HG03521 (cell line): Measurements from ENCODE around the gene GALNT16.
"Not testable (repeated sequence)": the region's sequence is repeated elsewhere in the genome, so short reads cannot be mapped to it uniquely, and the experiment has no call there.

Experiments used
- ATAC-seq: cut with Tn5 transposase; IDR thresholded peaks from one replicate; pipeline ENCODE4 v1.9.1; 2021; ENCODE audit warnings: mild to moderate bottlenecking, moderate library complexity; ENCODE audit not compliant: unreplicated experiment

The GALNT16 gene

DNA sequence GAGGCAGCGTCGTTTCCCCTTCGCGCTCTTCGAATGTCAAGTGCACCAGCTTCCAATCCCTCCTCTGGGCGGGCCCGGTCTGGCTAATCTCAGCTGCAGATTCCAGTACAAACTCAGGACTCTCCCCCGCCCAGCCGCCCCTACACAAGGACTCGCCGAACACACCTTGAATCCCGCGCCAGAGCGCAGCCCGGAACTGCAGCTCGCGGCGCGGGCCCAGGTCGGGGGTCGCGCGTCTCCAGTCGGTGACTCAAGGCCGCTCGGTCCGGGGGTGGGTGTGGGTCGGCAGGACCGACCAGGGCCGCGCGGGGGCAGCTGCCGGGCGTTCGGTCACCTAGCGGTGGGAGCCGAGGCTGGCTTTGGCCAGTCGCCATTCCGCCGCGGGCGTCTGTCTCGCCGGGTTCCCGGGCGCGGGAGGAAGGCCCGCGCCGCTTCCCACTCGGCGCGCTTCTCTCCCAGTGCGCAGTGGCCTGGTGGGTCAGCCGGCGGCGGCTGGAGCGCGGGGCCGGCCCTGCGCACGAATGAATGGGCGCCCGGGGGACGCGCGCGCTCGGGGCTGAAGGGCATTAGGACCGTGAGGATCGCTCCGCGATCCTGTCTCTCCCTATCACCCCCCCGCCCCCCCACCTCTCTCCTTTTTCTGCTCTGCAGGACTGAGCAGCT lies at the start of gene GALNT16:
TSS of gene GALNT16 (plus strand) at position 632 of the 663 bp plus-strand sequence. CDS start 133 bp downstream, outside the sequence.
- no peak for ATAC-seq

GRCh38 chr14:69214393-69214792 lies 45.6 kb upstream of the GALNT16 start:
- ATAC-seq, result no peak

GRCh38 chr14:69217663-69218062 lies 42.3 kb upstream of the GALNT16 start:
- not testable (repeated sequence) for ATAC-seq

DNA sequence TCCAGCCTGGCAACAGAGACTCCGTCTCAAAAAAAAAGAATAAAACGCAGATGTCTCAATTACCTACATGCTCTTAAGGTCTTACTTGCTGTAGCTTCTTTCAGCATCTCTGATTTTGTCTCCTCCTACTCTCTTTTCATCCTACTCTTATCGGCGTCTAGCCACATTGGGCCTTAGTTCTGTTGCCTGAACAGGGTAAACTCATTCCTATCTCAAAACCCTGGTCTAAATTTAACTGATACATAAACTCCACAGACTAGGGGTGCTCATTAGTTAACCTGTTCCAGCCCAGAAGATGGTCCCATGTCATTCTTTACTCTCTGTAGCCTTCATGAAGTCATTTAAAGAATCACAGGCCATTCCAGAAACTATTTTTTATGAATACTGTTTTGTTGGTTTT lies 35.0 kb upstream of the GALNT16 start:
- no peak for ATAC-seq

DNA sequence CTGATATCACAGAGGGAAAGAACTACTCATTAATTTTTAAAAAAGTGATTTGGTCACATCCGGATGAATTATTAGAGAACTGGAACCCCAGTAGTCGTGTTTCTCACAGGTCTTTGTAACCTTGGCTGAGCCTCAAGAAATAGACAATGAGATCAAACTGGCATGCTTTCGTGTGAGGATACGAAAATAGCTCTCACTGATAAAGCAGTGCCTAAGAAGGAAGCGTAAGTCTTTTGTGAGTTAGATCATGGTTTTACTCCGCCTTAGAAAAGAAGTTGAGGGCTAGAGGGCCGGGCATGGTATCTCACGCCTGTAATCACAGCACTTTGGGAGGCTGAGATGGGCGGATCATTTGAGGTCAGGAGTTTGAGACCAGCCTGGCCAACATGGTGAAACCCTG lies 33.8 kb upstream of the GALNT16 start:
- no peak for ATAC-seq

- no peak for ATAC-seq
Observed at GRCh38 chr14:69226736-69227135, 33.2 kb upstream of the GALNT16 start.

GRCh38 chr14:69231486-69231885 lies 28.5 kb upstream of the GALNT16 start:
- no peak for ATAC-seq

DNA sequence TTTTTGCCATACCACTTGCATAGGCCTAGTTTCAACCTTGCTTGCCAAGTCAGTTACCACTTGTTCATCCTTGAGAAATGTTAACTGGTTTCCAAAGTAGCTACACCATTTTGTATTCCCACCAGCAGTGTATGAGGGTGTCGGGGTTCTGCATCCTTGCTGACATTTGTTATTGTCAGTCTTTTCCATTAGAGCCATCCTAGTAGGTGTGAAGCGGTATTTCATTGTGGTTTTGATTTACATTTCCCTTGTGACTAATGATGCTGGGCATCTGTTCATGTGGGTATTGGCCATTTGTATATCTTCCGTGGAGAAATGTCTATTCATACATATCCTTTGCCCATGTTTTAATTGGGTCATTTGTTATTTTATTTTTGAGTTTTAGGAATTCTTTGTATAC lies 27.6 kb upstream of the GALNT16 start:
- no peak for ATAC-seq

DNA sequence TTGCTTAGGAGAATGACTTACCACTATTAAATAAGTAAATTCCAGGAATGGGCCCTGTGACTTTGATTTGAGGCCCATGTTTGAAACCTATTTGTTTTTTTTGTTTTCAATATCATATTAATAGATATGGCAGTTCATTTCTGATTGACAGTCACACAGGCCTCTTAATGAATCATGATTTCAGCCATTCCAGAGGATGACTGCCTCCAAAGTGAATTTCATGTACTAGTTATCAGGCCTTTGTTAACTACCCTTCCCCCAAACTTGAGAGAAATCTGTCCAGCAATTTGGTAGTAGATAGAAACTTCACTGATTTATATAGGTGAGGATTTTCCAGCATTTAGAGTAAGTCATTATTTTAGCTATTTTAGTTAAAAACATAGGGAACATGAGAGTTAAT lies 25.9 kb upstream of the GALNT16 start:
- ATAC-seq, result no peak

DNA sequence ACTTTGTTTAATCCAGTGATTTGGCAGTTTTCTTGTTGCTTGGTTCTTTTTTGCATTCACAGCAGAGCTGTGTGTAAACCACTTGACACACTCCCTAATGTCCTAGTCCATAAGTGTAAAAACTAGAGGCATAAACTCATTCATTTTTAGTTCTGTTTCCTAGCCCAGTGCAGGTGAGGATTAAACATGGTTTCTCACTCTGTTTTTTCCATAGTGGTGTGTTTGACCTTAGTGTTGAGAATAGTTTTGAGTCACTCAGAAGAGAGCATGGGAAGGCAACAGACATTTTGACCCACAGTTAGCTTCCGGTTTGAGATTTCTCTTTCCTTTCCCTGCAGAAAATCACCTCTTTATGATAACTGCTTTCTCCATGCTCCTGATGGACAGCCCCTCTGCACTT lies 24.2 kb upstream of the GALNT16 start:
- ATAC-seq, result no peak

GRCh38 chr14:69237142-69237541 lies 22.8 kb upstream of the GALNT16 start:
- ATAC-seq, result no peak

- ATAC-seq, result no peak
Observed at GRCh38 chr14:69237584-69237983, 22.4 kb upstream of the GALNT16 start.

DNA sequence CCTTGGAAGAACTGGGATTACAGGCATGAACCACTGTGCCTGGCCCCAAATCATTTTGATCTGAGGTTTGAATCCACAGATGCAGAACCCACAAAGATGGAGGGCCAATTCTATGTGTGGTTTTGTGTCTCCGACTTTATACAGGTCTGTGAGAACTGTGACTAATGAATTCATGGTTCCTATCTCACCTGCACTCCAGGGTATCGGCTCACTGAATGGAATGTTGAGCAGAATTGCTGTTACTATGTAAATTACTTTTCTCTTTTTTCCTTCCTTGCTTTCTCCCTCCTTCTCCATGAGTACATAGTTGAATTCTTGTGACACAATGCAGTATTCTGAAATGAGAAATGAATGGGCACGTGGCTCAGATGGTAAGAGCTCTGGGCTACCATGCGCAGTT lies 21.1 kb upstream of the GALNT16 start:
- ATAC-seq, result no peak

DNA sequence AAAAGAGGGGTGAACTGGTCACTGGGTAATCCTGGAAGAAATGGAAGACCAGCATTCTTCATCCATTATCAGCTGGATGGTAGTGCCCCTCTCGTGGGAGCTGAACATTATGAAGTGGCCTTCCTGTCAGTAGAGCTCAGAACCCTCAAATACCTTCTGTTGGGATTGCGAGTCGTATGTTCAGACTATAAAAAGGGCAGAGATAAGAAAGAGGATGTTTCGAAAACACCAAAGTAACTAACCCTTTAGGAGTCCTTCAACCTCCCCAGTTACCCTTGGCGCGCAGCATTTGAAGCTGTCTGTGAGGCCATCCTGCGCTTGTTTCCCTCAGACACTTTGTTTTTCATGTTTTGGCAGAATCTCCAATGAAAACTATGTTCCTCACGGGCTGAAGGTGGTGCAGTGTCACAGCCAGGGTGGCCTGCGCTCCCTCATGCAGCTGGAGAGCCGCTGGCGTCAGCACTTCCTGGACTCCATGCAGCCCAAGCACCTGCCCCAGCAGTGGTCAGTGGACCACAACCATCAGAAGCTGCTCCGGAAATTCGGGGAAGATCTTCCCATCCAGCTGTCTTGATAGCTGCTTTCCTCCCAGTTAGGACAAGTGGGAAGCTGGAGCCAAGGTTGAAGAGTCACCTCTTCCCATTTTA lies 19.3 kb upstream of the GALNT16 start:
- ATAC-seq, result no peak

DNA sequence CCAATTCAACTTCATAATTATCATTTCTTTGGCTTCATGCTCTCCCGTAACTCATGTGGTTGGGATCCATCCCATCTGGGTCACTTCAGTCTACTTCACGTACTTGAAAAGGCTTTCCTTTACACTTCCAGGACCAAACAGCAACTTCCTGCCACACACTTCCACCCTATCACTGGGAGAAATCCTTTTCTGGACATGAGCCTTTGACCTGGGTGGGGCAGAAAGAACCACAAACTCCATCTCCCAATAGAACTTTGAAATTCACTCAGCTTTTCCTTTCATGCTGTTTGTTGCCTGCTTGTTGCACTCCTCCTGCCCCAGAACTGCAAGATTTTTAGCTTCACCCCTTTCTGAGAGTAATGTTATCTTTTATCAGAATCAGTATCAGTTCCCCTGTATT lies 18.4 kb upstream of the GALNT16 start:
- no peak for ATAC-seq

GRCh38 chr14:69242311-69243224 lies 17.4 kb upstream of the GALNT16 start:
- no peak for ATAC-seq

- ATAC-seq, result no peak
Observed at GRCh38 chr14:69244946-69245345, 15.0 kb upstream of the GALNT16 start.

DNA sequence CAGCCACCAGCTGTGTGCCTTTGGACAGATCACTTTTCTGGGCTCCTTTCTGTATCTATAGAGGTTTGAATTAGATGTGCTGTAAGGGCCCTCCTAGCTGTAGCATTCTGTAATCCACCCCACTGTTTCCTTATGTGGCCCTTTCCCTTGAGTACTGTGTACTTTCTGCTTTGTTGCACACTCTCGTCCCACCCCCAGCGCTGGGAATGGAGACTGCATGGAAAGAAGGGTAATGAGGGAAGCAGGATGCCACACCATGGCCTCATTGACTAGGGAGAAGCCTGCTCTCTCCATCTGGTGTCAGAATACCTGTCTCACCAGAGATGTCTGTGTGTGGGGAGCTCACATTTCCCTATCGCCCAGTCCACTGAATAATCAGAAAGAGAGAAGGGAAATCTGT lies 13.6 kb upstream of the GALNT16 start:
- no peak for ATAC-seq

- ATAC-seq, result no peak
Observed at GRCh38 chr14:69247676-69248440, 12.1 kb upstream of the GALNT16 start.

DNA sequence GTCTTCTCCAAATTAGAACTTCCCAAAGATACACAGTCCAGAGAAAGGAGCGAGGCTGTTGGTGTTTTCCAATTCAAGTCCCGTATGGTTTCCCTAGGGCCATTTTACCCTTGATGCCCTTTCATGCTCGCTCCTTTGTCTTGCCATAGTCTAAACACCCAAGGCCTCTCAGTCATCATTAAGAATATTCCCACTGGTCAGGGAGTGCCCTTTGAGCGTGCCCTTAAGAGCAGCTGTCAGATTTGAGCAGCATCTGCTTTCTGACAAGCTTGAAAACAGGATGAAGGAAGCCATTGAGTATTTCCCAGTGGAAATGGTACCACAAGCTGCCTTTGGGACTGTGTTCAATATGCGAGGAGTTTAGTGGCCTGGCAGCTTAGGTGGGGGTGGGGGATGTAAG lies 10.4 kb upstream of the GALNT16 start:
- no peak for ATAC-seq

DNA sequence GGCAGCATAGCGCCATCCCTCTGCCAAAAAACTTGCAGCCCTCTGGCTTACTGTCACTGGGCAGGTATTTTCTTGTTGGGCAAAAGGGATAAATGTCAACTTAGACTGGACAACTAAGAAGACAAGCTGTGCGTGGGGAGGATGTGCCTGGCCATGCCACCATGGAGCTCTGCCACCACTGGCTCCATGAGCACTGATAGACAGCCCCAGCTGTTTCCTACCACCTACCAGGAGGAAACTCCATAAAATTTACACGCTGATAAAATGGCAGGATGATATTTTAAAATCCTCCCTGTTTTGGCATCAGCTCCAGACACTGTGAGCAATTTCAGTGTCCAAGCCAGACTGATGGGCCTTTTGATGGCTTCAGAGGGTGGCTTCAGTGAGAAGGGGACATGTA lies 7.1 kb upstream of the GALNT16 start:
- no peak for ATAC-seq
